Gastroesophageal sphincter (tissue), 2 donors: ENCODE data around the gene CENPO.
"Not testable (repeated sequence)": the region's sequence is repeated elsewhere in the genome, so short reads cannot be mapped to it uniquely, and the experiment has no call there.

ENCODE experiments used
- EP300 ChIP-seq: sonication (generic); formaldehyde crosslinking; IDR thresholded peaks from one replicate; pipeline ENCODE4 v1.6.1; 2017; ENCODE audit warnings: antibody characterized with exemption, mild to moderate bottlenecking
- POLR2A ChIP-seq, 2 donors: fragments of 450-650 bp; IDR thresholded peaks; one replicate each; pipeline ENCODE4 v1.6.1; 2017; ENCODE audit warnings: antibody characterized with exemption in 2 of 2, mild to moderate bottlenecking in 2 of 2, moderate library complexity in 1 of 2

GRCh38 chr2:24800487-24800886, 7.3 kb downstream of the CENPO start:
- not testable (repeated sequence) for TF ChIP-seq POLR2A (IDR thresholded peaks at IDR 0.05); EP300
